Testis (tissue), 3 donors: ENCODE data around the gene ASB2. TPM values are rescaled to one million over a fixed set of nuclear protein-coding genes. Genes with fewer than 3 reads are reported as not detected.

Experiments
- DNase-seq: peaks from one replicate; pipeline ENCODE4 v3.0.0-alpha.2; 2019
- H3K27ac ChIP-seq, 2 donors: fragments of 200-600 bp; sonication (generic); one replicate each; pipeline ENCODE4 v1.5.1; 2019
- H3K27me3 ChIP-seq: fragments of 200-600 bp; sonication (generic); one replicate; pipeline ENCODE4 v1.5.1; 2019
- H3K36me3 ChIP-seq: fragments of 200-600 bp; sonication (generic); one replicate; pipeline ENCODE4 v1.5.1; 2017; ENCODE audit warnings: low read depth; ENCODE audit errors: missing control alignments
- H3K4me1 ChIP-seq: fragments of 200-600 bp; sonication (generic); one replicate; pipeline ENCODE4 v1.5.1; 2019
- H3K4me3 ChIP-seq, 2 donors: fragments of 200-600 bp; sonication (generic); one replicate each; pipeline ENCODE4 v1.5.1; 2017 to 2019
- H3K9me3 ChIP-seq: fragments of 200-600 bp; sonication (generic); one replicate; pipeline ENCODE4 v1.5.1; 2017
- POLR2A ChIP-seq: fragments of 450-650 bp; IDR thresholded peaks from one replicate; pipeline ENCODE4 v1.6.1; 2017; ENCODE audit warnings: antibody characterized with exemption, mild to moderate bottlenecking, moderate library complexity
- WGBS, 2 donors: methylation state at CpG; one replicate each; pipeline ENCODE4 v1.1.5; 2018; 5-methylcytosine and 5-hydroxymethylcytosine counted together
- intact Hi-C: fragments of 100-400 bp; cut with DNase I; formaldehyde crosslinking; loops from one replicate; pipeline ENCODE4 v1.15.1; 2023; ENCODE audit warnings: low total_unique reads
- polyA plus RNA-seq: library from polyadenylated mRNA; stranded (reverse); fragments of 350-450 nt; fragmentation: Illumina TruSeq; extraction: RNeasy Lipid Tissue Mini Kit (QIAGEN cat#74804); gene quantifications from one replicate; pipeline ENCODE4 v1.2.3, GENCODE V29; 2014; ENCODE audit warnings: low read depth, low replicate concordance; ENCODE audit not compliant: insufficient read depth
- total RNA-seq, 2 donors: library from RNA; depleted of rRNA; stranded (reverse); fragments of >200 nt; gene quantifications; one replicate each; pipeline ENCODE4 v1.2.3, GENCODE V29; 2016
- TF ChIP-seq, protein P1 (sequence below), 3 experiments: fragments of 450-650 bp in 2 of 3; fragments of 200-600 bp in 1 of 3; sonication (generic) in 1 of 3; IDR thresholded peaks; one replicate each; pipeline ENCODE4 v1.5.1; 2016 to 2019; ENCODE audit warnings: antibody characterized with exemption in 3 of 3, mild to moderate bottlenecking in 2 of 3, moderate library complexity in 1 of 3

Gene ASB2
- total and polyA plus RNA-seq, 3 donors from 2014 or later = 3.5 to 4.3 (median 3.7) TPM

DNA sequence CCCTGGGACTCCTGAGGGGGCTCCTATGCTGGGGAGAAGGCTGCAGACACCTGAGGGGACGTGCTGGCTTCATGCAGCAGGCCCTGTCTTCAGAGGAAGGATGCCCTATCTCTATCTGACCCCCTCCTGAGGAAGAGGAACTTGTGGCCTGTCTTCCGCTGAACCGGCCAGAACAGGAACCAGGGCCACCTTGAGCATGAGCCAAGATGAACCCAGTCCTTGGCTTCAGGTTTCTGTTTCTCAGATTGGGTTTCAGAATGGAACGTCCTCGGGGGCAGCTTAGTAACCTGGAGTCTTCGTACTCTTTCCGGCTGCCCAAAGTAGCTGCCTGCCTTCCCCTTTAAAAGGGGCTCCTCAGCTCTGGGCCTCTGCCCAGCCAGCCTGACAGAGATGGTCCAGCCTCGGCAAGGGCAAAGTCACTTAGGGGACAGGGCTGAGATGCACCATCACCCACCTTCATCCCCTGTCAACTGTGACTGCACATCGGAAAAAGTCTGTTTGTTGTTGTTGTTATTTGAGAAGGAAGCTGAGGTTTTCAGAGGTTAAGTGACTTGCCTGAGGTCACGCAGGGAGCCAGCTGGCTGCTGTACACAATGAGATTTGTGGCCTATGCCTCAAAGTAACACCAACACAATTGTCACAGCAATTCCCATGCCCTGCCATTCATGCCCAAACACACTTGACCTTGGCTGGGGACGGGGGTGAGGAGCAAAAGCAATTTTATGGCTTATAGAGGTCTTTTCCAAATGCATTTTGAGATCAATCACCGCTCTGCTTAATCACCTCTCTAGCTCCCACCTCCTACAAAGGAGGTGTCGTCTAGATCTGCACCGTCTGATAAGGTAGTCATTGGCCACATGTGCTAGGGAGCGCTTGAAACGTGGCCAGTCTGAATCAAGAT, 13.4 kb downstream of the ASB2 start:
- DNase-seq = no peak
- no peak overlapping the region for H3K4me3 ChIP-seq
- H3K36me3 ChIP-seq = no peaks in the 10 kb centered on the region
- TF ChIP-seq POLR2A = no peak
- TF ChIP-seq, protein P1, sequence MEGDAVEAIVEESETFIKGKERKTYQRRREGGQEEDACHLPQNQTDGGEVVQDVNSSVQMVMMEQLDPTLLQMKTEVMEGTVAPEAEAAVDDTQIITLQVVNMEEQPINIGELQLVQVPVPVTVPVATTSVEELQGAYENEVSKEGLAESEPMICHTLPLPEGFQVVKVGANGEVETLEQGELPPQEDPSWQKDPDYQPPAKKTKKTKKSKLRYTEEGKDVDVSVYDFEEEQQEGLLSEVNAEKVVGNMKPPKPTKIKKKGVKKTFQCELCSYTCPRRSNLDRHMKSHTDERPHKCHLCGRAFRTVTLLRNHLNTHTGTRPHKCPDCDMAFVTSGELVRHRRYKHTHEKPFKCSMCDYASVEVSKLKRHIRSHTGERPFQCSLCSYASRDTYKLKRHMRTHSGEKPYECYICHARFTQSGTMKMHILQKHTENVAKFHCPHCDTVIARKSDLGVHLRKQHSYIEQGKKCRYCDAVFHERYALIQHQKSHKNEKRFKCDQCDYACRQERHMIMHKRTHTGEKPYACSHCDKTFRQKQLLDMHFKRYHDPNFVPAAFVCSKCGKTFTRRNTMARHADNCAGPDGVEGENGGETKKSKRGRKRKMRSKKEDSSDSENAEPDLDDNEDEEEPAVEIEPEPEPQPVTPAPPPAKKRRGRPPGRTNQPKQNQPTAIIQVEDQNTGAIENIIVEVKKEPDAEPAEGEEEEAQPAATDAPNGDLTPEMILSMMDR (IDR thresholded peaks at IDR 0.05) = no peak
- H3K4me1 ChIP-seq = no peaks in the 10 kb centered on the region
- H3K27me3 ChIP-seq = no peaks in the 10 kb centered on the region
- 68 to 81% methylated on average over 9 to 16 of the region's 16 CpGs for WGBS, 2 donors
- no peak overlapping the region for H3K27ac ChIP-seq
- no peaks in the 10 kb centered on the region for H3K9me3 ChIP-seq
- intact Hi-C loops = no loop called here

DNA sequence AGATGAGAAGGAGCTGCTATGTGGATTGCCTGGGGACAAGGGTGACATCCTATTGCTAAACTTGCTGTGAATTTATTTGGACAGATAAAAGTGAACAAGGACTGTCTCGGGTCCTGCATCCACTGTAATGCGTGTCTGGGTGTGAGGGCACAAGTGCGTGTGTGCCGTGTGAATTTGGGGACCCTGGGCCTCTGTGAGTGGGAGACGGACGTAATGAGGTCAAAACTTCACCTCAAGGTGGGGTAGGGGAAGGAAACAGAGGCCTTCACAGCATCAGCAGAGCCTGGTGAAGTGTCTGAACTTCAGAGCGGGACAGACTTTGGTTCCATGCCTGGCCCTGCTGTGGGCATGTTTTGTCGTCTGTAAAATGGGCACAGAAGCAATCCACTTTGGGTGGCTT, 14.8 kb downstream of the ASB2 start:
- H3K27ac ChIP-seq = no peak overlapping the region
- no peaks in the 10 kb centered on the region for H3K9me3 ChIP-seq
- TF ChIP-seq, protein P1 (IDR thresholded peaks at IDR 0.05) = no peak
- no peak for TF ChIP-seq POLR2A
- H3K27me3 ChIP-seq = no peaks in the 10 kb centered on the region
- H3K36me3 ChIP-seq = no peaks in the 10 kb centered on the region
- 91 to 94% methylated on average over 8 of the region's 8 CpGs for WGBS, 2 donors
- no peak for DNase-seq
- H3K4me1 ChIP-seq = no peaks in the 10 kb centered on the region
- intact Hi-C loops = no loop called here
- no peak overlapping the region for H3K4me3 ChIP-seq

DNA sequence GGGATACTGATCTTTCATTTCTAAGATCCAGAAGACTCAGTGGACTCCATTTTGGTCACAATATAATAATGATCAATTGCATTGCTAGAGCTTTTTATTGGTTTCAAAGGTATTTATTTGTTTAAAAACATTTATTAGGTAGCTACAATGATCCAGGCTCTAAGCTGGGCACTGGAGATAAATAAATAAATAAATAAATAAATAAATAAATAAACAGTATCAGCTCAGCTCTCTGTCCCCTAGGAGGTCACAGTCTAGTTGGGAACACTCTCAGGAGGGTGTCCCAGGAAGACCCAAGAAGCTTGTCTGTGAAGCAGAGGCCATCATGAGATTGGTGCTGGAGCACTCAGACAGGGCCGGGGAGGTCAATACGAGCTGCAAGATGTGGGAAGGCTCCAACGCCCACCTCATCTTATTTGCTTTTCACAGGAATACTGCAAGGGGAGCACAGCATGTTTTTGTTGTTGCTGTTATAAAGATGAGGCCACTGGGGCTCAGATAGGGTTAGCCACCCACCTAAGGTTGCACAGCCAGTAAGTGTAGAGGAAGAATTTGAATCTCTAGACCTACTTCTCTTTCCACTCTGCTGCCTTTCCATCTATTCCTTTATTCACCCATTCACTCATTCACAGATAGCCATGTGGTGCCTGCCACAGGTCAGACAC, 15.5 kb downstream of the ASB2 start:
- TF ChIP-seq, protein P1 (IDR thresholded peaks at IDR 0.05) = no peak
- no peak for TF ChIP-seq POLR2A
- H3K27ac ChIP-seq = no peak overlapping the region
- intact Hi-C loops = no loop called here
- no peak for DNase-seq
- WGBS, 2 donors = 92 to 95% methylated on average over 3 of the region's 3 CpGs
- H3K27me3 ChIP-seq = no peaks in the 10 kb centered on the region
- no peaks in the 10 kb centered on the region for H3K4me1 ChIP-seq
- H3K36me3 ChIP-seq = no peaks in the 10 kb centered on the region
- H3K9me3 ChIP-seq = no peaks in the 10 kb centered on the region
- no peak overlapping the region for H3K4me3 ChIP-seq

DNA sequence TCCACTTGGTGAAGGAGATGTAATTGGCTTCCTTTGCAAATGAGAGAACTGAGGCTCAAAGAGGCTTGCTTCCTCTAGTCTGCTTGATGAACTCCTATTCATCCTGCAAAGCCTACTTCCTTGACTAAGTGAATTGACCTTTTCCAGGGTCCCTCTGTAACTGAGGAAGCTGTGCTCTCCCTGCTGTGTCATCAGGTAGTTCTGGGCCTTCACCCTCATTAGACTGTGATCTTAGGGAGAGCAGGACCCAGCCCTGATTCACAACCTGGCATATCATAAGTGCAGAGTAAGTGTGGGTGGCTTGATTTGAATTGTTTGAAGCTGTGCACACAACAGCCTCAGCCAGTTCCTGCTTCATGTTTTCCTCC, 16.3 kb downstream of the ASB2 start:
- no peak overlapping the region for H3K27ac ChIP-seq
- no peaks in the 10 kb centered on the region for H3K36me3 ChIP-seq
- TF ChIP-seq, protein P1 (IDR thresholded peaks at IDR 0.05) = no peak
- no peak for TF ChIP-seq POLR2A
- no peak overlapping the region for H3K4me3 ChIP-seq
- no peaks in the 10 kb centered on the region for H3K9me3 ChIP-seq
- no peak for DNase-seq
- no peaks in the 10 kb centered on the region for H3K27me3 ChIP-seq
- intact Hi-C loops = no loop called here
- no peaks in the 10 kb centered on the region for H3K4me1 ChIP-seq
